Endothelial cell of umbilical vein (primary cell): ENCODE data around the gene SERPINF2. TPM values are rescaled to one million over a fixed set of nuclear protein-coding genes. Genes with fewer than 3 reads are reported as not detected.

Source experiments
- BruUV-seq: library from RNA; stranded (reverse); fragments of 400-500 nt; replicated peaks from 2 replicates; lab custom pipeline; 2021; lab: Mats Ljungman, UMichigan
- CTCF ChIA-PET: fragments of 300-600, 350-600 bp; sonication (Branson Sonifier 250); formaldehyde crosslinking; loops from one replicate; lab custom pipeline; 2021; ENCODE audit warnings: antibody characterized with exemption, inconsistent platforms; lab: Charles Lee
- POLR2A ChIA-PET: fragments of 300-600, 350-600 bp; sonication (Branson Sonifier 250); formaldehyde crosslinking; loops from one replicate; lab custom pipeline; 2021; ENCODE audit warnings: antibody characterized with exemption, inconsistent platforms; lab: Charles Lee
- DNase-seq: peaks from one replicate; pipeline ENCODE4 v3.0.0-alpha.2; 2011; ENCODE audit warnings: low read depth, low spot score
- FAIRE-seq: peaks from 2 replicates; lab custom pipeline; 2011; peaks lifted over from hg19 to GRCh38; lab: Jason Lieb, UNC
- H2AFZ ChIP-seq: 2 replicates; pipeline ENCODE4 v1.6.0; 2012; ENCODE audit warnings: low read depth, low read length, control low read depth, inconsistent platforms
- H3K27ac ChIP-seq: 2 replicates; pipeline ENCODE4 v1.5.1; 2011; ENCODE audit warnings: low read depth, mild to moderate bottlenecking, control low read depth, low read length, moderate library complexity; ENCODE audit not compliant: insufficient read depth
- H3K27me3 ChIP-seq, 2 experiments: 2 replicates each; pipeline versions ENCODE4 v1.6.0 to v1.6.1; 2011; ENCODE audit warnings: low read length in 2 of 2, mixed read lengths in 1 of 2; ENCODE audit not compliant: control insufficient read depth in 2 of 2, insufficient read depth in 2 of 2
- H3K36me3 ChIP-seq, 2 experiments: 2 replicates in 1 of 2; 3 replicates in 1 of 2; pipeline ENCODE4 v1.5.1; 2011; ENCODE audit warnings: low read length in 2 of 2, mild to moderate bottlenecking in 1 of 2, moderate library complexity in 1 of 2; ENCODE audit not compliant: control insufficient read depth in 2 of 2, insufficient read depth in 2 of 2; ENCODE audit errors: extremely low read depth in 1 of 2
- H3K4me1 ChIP-seq: 3 replicates; pipeline ENCODE4 v1.5.1; 2011; ENCODE audit warnings: mild to moderate bottlenecking, low read length; ENCODE audit not compliant: control insufficient read depth, insufficient read depth; ENCODE audit errors: extremely low read depth
- H3K4me2 ChIP-seq: 2 replicates; pipeline ENCODE4 v1.6.1; 2011; ENCODE audit warnings: low read length, control low read depth, mixed read lengths; ENCODE audit not compliant: insufficient read depth
- H3K4me3 ChIP-seq, 3 experiments: fragments of 200-600 bp in 1 of 3; sonication (generic), shearing (Covaris generic) in 1 of 3; replicated peaks in 1 of 3; 2 replicates each; pipeline ENCODE4 v1.5.1; 2011 to 2016; ENCODE audit warnings: control low read depth in 3 of 3, low read length in 3 of 3, mild to moderate bottlenecking in 2 of 3, inconsistent platforms in 1 of 3, low read depth in 1 of 3, moderate library complexity in 1 of 3; ENCODE audit not compliant: insufficient read depth in 1 of 3
- H3K79me2 ChIP-seq: 2 replicates; pipeline ENCODE4 v1.6.0; 2012; ENCODE audit warnings: low read length, inconsistent platforms; ENCODE audit not compliant: control insufficient read depth, insufficient read depth
- H3K9ac ChIP-seq: replicated peaks from 2 replicates; pipeline ENCODE3; 2011; ENCODE audit warnings: low read length, control low read depth; ENCODE audit not compliant: insufficient read depth; ENCODE audit errors: extremely low read depth
- H3K9me1 ChIP-seq: replicated peaks from 3 replicates; pipeline ENCODE4 v1.6.0; 2011; ENCODE audit warnings: mild to moderate bottlenecking, low read length; ENCODE audit not compliant: control insufficient read depth, insufficient read depth; ENCODE audit errors: extremely low read depth
- H3K9me3 ChIP-seq: replicated peaks from 2 replicates; pipeline ENCODE4 v1.5.1; 2012; ENCODE audit warnings: low read length, inconsistent platforms; ENCODE audit not compliant: control insufficient read depth, insufficient read depth
- H4K20me1 ChIP-seq: replicated peaks from 2 replicates; pipeline ENCODE3; 2011; ENCODE audit warnings: mild to moderate bottlenecking, low read length; ENCODE audit not compliant: control insufficient read depth, insufficient read depth; ENCODE audit errors: extremely low read depth
- CTCF ChIP-seq, 2 donors: IDR thresholded peaks; 1 replicate in 1 of 2; 2 replicates in 1 of 2; pipeline ENCODE4 v1.5.1; 2011; ENCODE audit warnings: low read length in 2 of 2, mild to moderate bottlenecking in 2 of 2, moderate library complexity in 2 of 2, control low read depth in 1 of 2, inconsistent platforms in 1 of 2, low read depth in 1 of 2; ENCODE audit not compliant: insufficient read depth in 1 of 2; ENCODE audit errors: extremely low read depth in 1 of 2
- EZH2 ChIP-seq: IDR thresholded peaks from 2 replicates; pipeline ENCODE4 v1.6.1; 2012; ENCODE audit warnings: borderline replicate concordance, low read depth, mild to moderate bottlenecking, moderate library complexity, low read length, inconsistent platforms; ENCODE audit not compliant: severe bottlenecking
- FOS ChIP-seq: IDR thresholded peaks from 2 replicates; pipeline ENCODE4 v1.6.1; 2011; ENCODE audit warnings: mild to moderate bottlenecking, low read length, moderate library complexity, borderline replicate concordance; ENCODE audit not compliant: insufficient read depth
- GATA2 ChIP-seq: IDR thresholded peaks from 2 replicates; pipeline ENCODE4 v1.7.0; 2011; ENCODE audit warnings: low read depth, mild to moderate bottlenecking, moderate library complexity, mixed read lengths, low read length; ENCODE audit not compliant: insufficient read length, insufficient read depth
- JUN ChIP-seq: IDR thresholded peaks from 2 replicates; pipeline ENCODE4 v1.6.1; 2011; ENCODE audit warnings: borderline replicate concordance, low read depth; ENCODE audit not compliant: insufficient read length, insufficient read depth
- MYC ChIP-seq: IDR thresholded peaks from one replicate; pipeline ENCODE4 v1.6.1; 2011; ENCODE audit warnings: mild to moderate bottlenecking, low read depth, low read length
- POLR2A ChIP-seq: IDR thresholded peaks from 2 replicates; pipeline ENCODE4 v1.6.1; 2012; ENCODE audit warnings: low read depth, mild to moderate bottlenecking, control low read depth, low read length
- POLR2AphosphoS5 ChIP-seq: IDR thresholded peaks from 2 replicates; pipeline ENCODE4 v1.6.1; 2012; ENCODE audit warnings: low read depth, mild to moderate bottlenecking, control low read depth, low read length, moderate library complexity; ENCODE audit not compliant: insufficient read depth
- dilution Hi-C: fragments of 300-500 bp; cut with MboI; formaldehyde crosslinking; loops from one replicate; pipeline ENCODE4 v1.15.0; 2019; ENCODE audit warnings: low sequenced_read_pairs; ENCODE audit not compliant: extremely low pct_ligation_motif_present
- intact Hi-C: fragments of 100-400 bp; cut with micrococcal nuclease; formaldehyde crosslinking; loops from one replicate; pipeline ENCODE4 v1.10.0; 2022
- polyA plus RNA-seq, 4 experiments: library from polyadenylated mRNA; depleted of rRNA in 3 of 4; stranded (reverse) in 3 of 4; unstranded in 1 of 4; fragments of >200 nt; gene quantifications; 2 replicates each; pipeline versions ENCODE4 v1.2.1 to v1.2.3, GENCODE V29; 2011 to 2012; ENCODE audit warnings: missing spikeins in 1 of 4
- total RNA-seq: library from RNA; stranded (reverse); gene quantifications from 2 replicates; pipeline ENCODE4 v1.2.3, GENCODE V29; 2021
- TF ChIP-seq, protein P1 (sequence below): IDR thresholded peaks from 2 replicates; pipeline ENCODE4 v1.6.1; 2011; ENCODE audit not compliant: insufficient read depth, insufficient read length

Gene SERPINF2
- total and polyA plus RNA-seq, 2 donors (not counting 3 experiments of a cell fraction or from before 2014, with no cell fraction given): 0.03 TPM; not detected in 1

GRCh38 chr17:1789936-1790335 is 47.3 kb downstream of the SERPINF2 start:
- ChIA-PET POLR2A (no interaction called here), CTCF (no interaction called here)
- H3K4me1 ChIP-seq: peaks cover 13% of the 10 kb centered on the region
- H3K9me3 ChIP-seq: no peaks in the 10 kb centered on the region
- H2AFZ ChIP-seq: no peak overlapping the region
- no peak overlapping the region for H3K9ac ChIP-seq
- peaks cover 0 to 2% of the 10 kb centered on the region in 2 experiments for H3K36me3 ChIP-seq
- no peaks in the 10 kb centered on the region for H3K79me2 ChIP-seq
- TF ChIP-seq JUN: no peak
- no peaks in the 10 kb centered on the region for H3K9me1 ChIP-seq
- FAIRE-seq (no peak), DNase-seq (no peak)
- H3K4me2 ChIP-seq: no peak overlapping the region
- no TSS peak for BruUV-seq
- dilution Hi-C loops (no loop called here), intact Hi-C loops (no loop called here)
- no peak overlapping the region for H3K4me3 ChIP-seq
- H3K27ac ChIP-seq: no peak overlapping the region
- H3K27me3 ChIP-seq: no peaks in the 10 kb centered on the region
- no peaks in the 10 kb centered on the region for H4K20me1 ChIP-seq

GRCh38 chr17:1792495-1793446 is 50.1 kb downstream of the SERPINF2 start:
- no peak overlapping the region for H3K4me3 ChIP-seq
- ChIA-PET POLR2A (interaction anchor here (0.7 kb wide), 1 partner anchor 25 kb away, joined by 4 read pairs; no protein-coding TSS in a partner anchor), CTCF (interaction anchor here (0.9 to 1.1 kb wide), 2 partner anchors 11 to 71 kb away, joined by 4 to 5 read pairs; no protein-coding TSS in a partner anchor)
- H3K9me1 ChIP-seq: no peaks in the 10 kb centered on the region
- H3K9ac ChIP-seq: no peak overlapping the region
- no peaks in the 10 kb centered on the region for H4K20me1 ChIP-seq
- no TSS peak for BruUV-seq
- no peaks in the 10 kb centered on the region for H3K9me3 ChIP-seq
- H3K4me1 ChIP-seq: peaks cover 3% of the 10 kb centered on the region
- no peaks in the 10 kb centered on the region for H3K36me3 ChIP-seq
- DNase-seq (no peak), FAIRE-seq (no peak)
- TF ChIP-seq GATA2 (no peak), POLR2AphosphoS5 (no peak), FOS (no peak), CTCF (IDR thresholded peaks at IDR 0.05; ENCODE audit: extremely low read depth in 1 of 2, insufficient read depth in 1 of 2, low read depth in 1 of 2, low read length in 2 of 2) (no peak), JUN (no peak), POLR2A (no peak), MYC (no peak), EZH2 (no peak)
- TF ChIP-seq, protein P1, sequence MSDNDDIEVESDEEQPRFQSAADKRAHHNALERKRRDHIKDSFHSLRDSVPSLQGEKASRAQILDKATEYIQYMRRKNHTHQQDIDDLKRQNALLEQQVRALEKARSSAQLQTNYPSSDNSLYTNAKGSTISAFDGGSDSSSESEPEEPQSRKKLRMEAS: no peak
- dilution Hi-C loops: no loop called here
- H2AFZ ChIP-seq: no peak overlapping the region
- no peak overlapping the region for H3K27ac ChIP-seq
- intact Hi-C loops: no loop called here
- H3K4me2 ChIP-seq: no peak overlapping the region
- H3K79me2 ChIP-seq: peaks cover 1% of the 10 kb centered on the region
- H3K27me3 ChIP-seq: no peaks in the 10 kb centered on the region
